Activated T-helper 17 cell treated with anti-CD3 and anti-CD28 coated beads, Interleukin-2, amount 50 U/mL, for 72 hours (primary cell): ENCODE data around the gene OIP5. TPM values are rescaled to one million over a fixed set of nuclear protein-coding genes. Genes with fewer than 3 reads are reported as not detected.

Experiments used
- ATAC-seq: fragments of 150-1000 bp; cut with Tn5 transposase; replicated peaks from 2 replicates; pipeline ENCODE4 v1.10.0; 2021; ENCODE audit warnings: mild to moderate bottlenecking, moderate library complexity
- H3K27ac Mint-ChIP-seq: one replicate; pipeline ENCODE4 v1.8.0; 2022; ENCODE audit warnings: mixed read lengths
- H3K27me3 Mint-ChIP-seq: one replicate; pipeline ENCODE4 v1.8.0; 2022; ENCODE audit warnings: mixed read lengths
- H3K36me3 Mint-ChIP-seq: one replicate; pipeline ENCODE4 v1.8.0; 2022; ENCODE audit warnings: low read depth, mild to moderate bottlenecking, mixed read lengths
- H3K4me1 Mint-ChIP-seq: one replicate; pipeline ENCODE4 v1.8.0; 2022; ENCODE audit warnings: mixed read lengths
- H3K4me3 Mint-ChIP-seq: one replicate; pipeline ENCODE4 v1.8.0; 2022; ENCODE audit warnings: mild to moderate bottlenecking, mixed read lengths
- H3K9me3 Mint-ChIP-seq: one replicate; pipeline ENCODE4 v1.8.0; 2022; ENCODE audit warnings: mixed read lengths
- total RNA-seq, 2 donors: library from RNA; stranded (reverse); gene quantifications; one replicate each; pipeline ENCODE4 v1.2.3, GENCODE V29; 2022

The OIP5 gene
- total RNA-seq = 10 to 100 TPM in 1 of 2 donors, 1 to 10 TPM in 1; 9.2 to 13.6 TPM

- Mint-ChIP-seq H3K4me3 (peak within 1 kb of the TSS; percentile 95), H3K36me3 (peaks cover 41% of the 10 kb centered on the region), H3K27me3 (no peaks in the 10 kb centered on the region), H3K4me1 (peaks cover 19% of the 10 kb centered on the region), H3K9me3 (no peaks in the 10 kb centered on the region), H3K27ac (peak within 1 kb of the TSS; percentile 93)
- ATAC-seq = peak; percentile 97
Observed at GRCh38 chr15:41332194-41333025, at the start of gene OIP5, which contains the start of gene NUSAP1. OIP5 (minus strand) TSS chr15:41332591; CDS start chr15:41332561, 30 bp downstream. NUSAP1 (plus strand) TSS chr15:41332881; CDS start chr15:41332958, 77 bp downstream.

DNA sequence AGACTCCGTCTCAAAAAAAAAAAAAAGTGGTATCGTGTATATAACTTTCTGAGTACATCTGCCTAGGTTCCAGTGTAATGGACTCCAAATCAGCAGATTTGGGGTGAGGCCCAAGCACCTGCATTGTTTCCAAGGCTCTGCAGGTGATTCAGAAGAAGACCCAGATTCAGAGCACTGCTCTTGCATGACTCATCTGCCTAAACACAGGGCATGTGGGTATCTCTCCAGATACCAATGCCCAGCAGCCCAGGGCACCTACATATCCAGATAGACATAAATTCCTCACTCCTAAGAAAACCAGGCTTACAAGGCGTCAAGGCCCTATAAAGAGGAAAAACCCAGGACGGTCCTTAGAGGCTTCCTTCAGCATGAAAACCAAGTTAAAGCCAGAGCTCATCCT, 45.6 kb upstream of the OIP5 start:
- no peaks in the 10 kb centered on the region for H3K9me3 Mint-ChIP-seq
- peaks cover 82% of the 10 kb centered on the region for H3K36me3 Mint-ChIP-seq
- H3K27ac Mint-ChIP-seq = no peak overlapping the region
- no peak overlapping the region for H3K4me3 Mint-ChIP-seq
- H3K27me3 Mint-ChIP-seq = no peaks in the 10 kb centered on the region
- peak; percentile 39 for ATAC-seq
- H3K4me1 Mint-ChIP-seq = no peaks in the 10 kb centered on the region

DNA sequence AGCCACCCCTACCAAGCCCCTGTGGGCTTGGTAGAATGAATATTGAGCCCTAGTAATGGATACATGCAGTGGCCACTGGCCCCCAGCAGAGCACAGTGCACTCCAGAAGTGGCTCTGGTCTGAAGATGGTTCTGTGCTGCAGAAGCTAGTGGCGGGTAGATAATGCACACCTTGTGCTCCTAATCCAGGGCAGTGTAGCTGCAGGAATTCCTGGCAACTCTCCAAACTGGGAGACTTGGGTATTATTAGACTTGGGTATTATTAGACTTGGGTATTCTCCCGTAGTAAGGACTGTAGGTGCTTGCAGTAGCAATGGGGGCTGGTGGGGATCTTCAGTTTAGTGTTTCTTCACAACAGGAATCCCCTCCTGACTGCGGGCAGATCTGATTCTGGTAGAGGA, 35.0 kb upstream of the OIP5 start:
- no peak for ATAC-seq
- no peak overlapping the region for H3K4me3 Mint-ChIP-seq
- H3K27me3 Mint-ChIP-seq = no peaks in the 10 kb centered on the region
- H3K4me1 Mint-ChIP-seq = no peaks in the 10 kb centered on the region
- no peaks in the 10 kb centered on the region for H3K9me3 Mint-ChIP-seq
- no peak overlapping the region for H3K27ac Mint-ChIP-seq
- peaks cover 91% of the 10 kb centered on the region for H3K36me3 Mint-ChIP-seq

DNA sequence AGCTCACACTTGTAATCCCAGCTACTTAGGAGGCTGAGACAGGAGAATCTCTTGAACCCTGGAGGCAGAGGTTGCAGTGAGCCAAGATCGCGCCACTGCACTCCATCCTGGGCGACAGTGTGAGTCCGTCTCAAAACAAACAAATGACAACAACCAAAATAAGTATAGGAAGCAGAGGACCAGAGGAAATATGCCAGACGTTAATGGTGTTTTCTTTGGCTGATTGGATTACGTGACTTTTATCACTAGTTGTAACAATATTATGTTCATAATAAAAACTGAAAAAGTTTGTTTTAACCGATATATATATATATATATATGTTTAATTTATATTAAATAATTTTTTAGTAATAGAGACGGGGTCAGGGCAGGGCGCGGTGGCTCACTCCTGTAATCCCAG, 22.0 kb upstream of the OIP5 start:
- H3K27me3 Mint-ChIP-seq = no peaks in the 10 kb centered on the region
- H3K9me3 Mint-ChIP-seq = no peaks in the 10 kb centered on the region
- ATAC-seq = no peak
- H3K4me3 Mint-ChIP-seq = no peak overlapping the region
- H3K36me3 Mint-ChIP-seq = peaks cover 79% of the 10 kb centered on the region
- no peak overlapping the region for H3K27ac Mint-ChIP-seq
- peaks cover 3% of the 10 kb centered on the region for H3K4me1 Mint-ChIP-seq

DNA sequence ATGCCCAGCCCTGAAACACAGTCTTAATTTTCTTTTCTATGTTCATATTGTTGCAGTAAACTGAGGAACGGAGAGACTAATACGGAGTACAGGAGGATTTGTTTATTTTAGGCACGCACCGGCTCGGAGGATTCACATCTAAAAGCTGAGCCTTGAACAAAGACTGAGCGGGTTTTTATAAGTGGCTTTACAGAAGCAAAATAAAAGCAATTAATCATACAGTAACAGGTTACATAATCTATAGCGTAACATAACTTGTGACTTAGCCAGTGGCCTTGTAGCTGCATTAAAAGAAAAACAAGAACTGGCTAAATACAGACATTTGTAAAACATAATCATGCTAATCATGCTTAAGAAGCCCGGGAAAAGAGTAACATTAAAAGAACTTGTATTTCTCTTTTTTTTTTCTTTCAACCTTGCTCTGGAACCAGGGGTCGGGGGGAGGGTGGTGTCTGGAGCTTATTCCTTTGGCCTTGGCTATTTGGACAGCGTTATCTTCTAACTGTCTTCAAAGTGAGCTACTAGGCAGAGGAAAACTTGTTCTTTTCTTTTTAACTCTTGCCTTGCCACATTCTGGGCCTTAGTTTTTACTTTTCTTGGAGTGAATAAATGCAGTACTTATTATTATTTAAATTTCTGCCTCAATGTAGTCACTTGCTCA, 17.8 kb upstream of the OIP5 start:
- no peak for ATAC-seq
- H3K27ac Mint-ChIP-seq = no peak overlapping the region
- peaks cover 78% of the 10 kb centered on the region for H3K36me3 Mint-ChIP-seq
- H3K4me3 Mint-ChIP-seq = no peak overlapping the region
- peaks cover 9% of the 10 kb centered on the region for H3K4me1 Mint-ChIP-seq
- no peaks in the 10 kb centered on the region for H3K27me3 Mint-ChIP-seq
- H3K9me3 Mint-ChIP-seq = no peaks in the 10 kb centered on the region

DNA sequence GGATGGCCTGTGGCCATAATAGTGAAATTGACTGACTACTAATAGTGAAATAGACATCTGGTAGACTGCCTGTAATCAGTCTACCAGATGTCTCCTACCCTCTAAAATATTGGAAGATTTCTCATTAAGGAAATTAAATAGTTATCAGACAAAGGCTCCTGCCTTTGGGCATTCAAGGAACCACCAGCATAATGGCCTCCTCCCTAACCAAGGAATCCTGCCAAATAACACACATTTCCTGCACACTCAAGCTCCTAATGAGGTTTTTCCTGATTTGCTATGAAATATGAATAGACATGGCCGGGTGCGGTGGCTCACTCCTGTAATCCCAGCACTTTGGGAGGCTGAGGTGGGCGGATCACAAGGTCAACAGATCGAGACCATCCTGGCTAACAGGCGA, 14.8 kb upstream of the OIP5 start:
- Mint-ChIP-seq H3K4me3 (no peak overlapping the region), H3K9me3 (no peaks in the 10 kb centered on the region), H3K4me1 (peaks cover 11% of the 10 kb centered on the region), H3K27me3 (no peaks in the 10 kb centered on the region), H3K27ac (no peak overlapping the region), H3K36me3 (peaks cover 88% of the 10 kb centered on the region)
- no peak for ATAC-seq

DNA sequence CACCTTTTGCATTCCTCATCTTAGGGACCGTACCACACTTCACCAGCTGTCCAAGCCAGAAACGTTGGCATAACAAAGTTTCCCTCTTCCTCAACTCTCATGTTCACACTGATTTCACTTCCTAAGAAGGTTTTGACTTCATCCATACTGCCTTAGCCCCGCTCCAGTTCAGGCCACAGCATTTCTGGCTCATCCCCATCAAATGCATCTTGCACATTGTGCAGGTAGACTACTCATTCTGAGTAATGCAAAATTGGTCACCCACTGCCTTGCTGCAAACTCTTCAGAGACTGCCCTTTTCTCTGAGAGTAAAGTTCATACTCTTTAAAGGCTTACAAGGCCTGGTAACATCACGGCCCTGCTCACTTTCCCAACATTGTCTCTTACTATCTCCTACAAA, 9.1 kb upstream of the OIP5 start:
- ATAC-seq = no peak
- H3K27me3 Mint-ChIP-seq = no peaks in the 10 kb centered on the region
- H3K36me3 Mint-ChIP-seq = peaks cover 97% of the 10 kb centered on the region
- H3K9me3 Mint-ChIP-seq = no peaks in the 10 kb centered on the region
- no peak overlapping the region for H3K4me3 Mint-ChIP-seq
- no peak overlapping the region for H3K27ac Mint-ChIP-seq
- H3K4me1 Mint-ChIP-seq = peaks cover 39% of the 10 kb centered on the region

- H3K4me3 Mint-ChIP-seq = no peak overlapping the region
- H3K27ac Mint-ChIP-seq = no peak overlapping the region
- ATAC-seq = no peak
- H3K36me3 Mint-ChIP-seq = peaks cover 86% of the 10 kb centered on the region
- peaks cover 36% of the 10 kb centered on the region for H3K4me1 Mint-ChIP-seq
- H3K9me3 Mint-ChIP-seq = no peaks in the 10 kb centered on the region
- no peaks in the 10 kb centered on the region for H3K27me3 Mint-ChIP-seq
Observed at GRCh38 chr15:41340189-41340695, 7.9 kb upstream of the OIP5 start.

DNA sequence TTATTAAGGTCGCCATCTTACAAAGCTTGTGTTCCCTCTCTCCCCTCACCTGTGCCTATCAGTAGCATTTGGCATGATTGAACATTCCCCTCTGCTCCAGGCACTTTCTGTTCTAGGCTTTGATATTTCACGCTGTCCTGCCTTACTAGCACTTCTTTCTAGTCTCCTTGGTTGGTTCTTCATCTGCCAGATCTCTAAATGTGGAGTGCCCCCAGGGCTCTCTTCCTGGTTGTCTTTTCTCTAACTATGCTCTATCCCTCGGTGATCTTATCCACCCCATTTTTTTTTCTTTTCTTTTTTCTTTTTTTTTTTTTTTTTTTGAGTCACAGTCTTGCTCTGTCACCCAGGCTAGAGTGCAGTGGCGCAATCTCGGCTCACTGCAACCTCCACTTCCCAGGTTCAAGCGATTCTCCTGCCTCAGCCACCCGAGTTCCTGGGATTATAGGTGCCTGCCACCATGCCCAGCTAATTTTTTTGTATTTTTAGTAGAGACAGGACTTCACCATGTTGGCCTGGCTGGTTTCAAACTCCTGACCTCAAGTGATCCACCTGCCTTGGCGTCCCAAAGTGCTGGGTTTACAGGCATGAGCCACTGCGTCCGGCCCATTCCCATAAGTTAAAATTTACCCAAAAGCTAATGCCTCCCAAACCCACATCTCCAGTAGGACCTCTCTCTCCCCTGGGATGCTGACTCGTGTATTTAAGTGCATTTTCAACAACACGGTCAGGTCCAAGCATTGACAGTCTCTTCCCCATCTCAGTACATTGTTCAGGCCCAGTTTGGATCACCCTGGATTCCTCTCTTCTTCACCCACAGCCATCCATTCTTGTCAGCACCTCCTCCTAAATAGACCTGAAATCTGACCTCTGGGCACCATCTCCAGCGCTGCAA, 5.5 kb upstream of the OIP5 start:
- H3K9me3 Mint-ChIP-seq = no peaks in the 10 kb centered on the region
- H3K27ac Mint-ChIP-seq = peak overlapping the region; percentile 15

DNA sequence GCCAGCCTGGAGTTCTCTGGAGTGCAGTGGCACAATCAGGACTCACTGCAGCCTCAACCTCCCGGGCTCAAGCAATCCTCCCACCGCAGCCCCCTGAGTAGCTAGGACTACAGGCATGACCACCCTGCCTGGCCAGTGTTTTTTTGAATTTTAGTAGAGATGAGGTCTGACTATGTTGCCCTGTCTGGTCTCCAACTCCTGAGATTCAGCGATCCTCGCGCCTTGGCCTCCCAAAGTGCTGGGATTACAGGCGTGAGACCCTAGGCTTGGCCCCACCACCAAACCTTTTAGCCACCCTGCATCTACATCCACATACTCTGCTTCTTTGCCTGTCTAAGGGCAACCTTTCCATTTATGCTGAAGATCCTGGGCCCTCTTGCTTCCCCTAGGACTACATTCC, 4.7 kb upstream of the OIP5 start:
- peak overlapping the region; percentile 22 for H3K4me3 Mint-ChIP-seq
- H3K27me3 Mint-ChIP-seq = no peaks in the 10 kb centered on the region
- H3K27ac Mint-ChIP-seq = peak overlapping the region; percentile 15
- ATAC-seq = no peak
- H3K4me1 Mint-ChIP-seq = peaks cover 37% of the 10 kb centered on the region
- H3K9me3 Mint-ChIP-seq = no peaks in the 10 kb centered on the region
- H3K36me3 Mint-ChIP-seq = peaks cover 85% of the 10 kb centered on the region

More for the DNA sequence above, 5.5 kb upstream of the OIP5 start:
- H3K27me3 Mint-ChIP-seq = no peaks in the 10 kb centered on the region
- H3K36me3 Mint-ChIP-seq = peaks cover 85% of the 10 kb centered on the region
- H3K4me3 Mint-ChIP-seq = peak overlapping the region; percentile 22
- no peak for ATAC-seq
- peaks cover 40% of the 10 kb centered on the region for H3K4me1 Mint-ChIP-seq

GRCh38 chr15:41336549-41336948, 4.2 kb upstream of the OIP5 start:
- ATAC-seq = no peak
- Mint-ChIP-seq H3K27me3 (no peaks in the 10 kb centered on the region), H3K36me3 (peaks cover 82% of the 10 kb centered on the region), H3K9me3 (no peaks in the 10 kb centered on the region), H3K4me1 (peaks cover 36% of the 10 kb centered on the region), H3K27ac (no peak overlapping the region), H3K4me3 (peak overlapping the region; percentile 53)

- ATAC-seq = no peak
Observed at GRCh38 chr15:41334293-41335120, 2.1 kb upstream of the OIP5 start.

DNA sequence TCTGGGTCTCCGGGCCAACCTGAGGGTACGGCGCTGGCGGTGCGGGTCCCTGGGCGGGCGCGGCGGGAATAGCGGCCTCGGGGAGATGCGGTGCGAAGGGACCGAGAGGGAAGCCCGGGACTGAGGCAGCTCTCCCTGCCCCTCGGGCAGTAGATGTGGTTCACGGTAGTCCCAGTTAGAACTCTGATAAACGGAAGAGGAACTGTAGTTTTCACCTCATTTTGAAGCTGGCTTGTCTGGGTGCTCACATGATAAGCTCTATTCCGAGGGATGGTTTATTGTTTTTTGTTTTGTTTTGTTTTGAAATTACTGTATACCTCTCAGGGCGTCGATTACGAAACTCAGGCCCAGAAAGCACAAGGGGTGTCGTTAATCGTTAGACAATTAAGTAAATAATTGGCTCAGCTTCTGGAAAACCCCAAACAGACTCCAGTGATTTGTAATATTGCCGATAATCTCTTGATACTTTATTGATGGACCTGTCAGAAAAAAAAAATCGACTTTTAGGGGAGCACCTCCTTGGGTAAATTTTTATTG, 703 bp upstream of the OIP5 start:
- H3K4me3 Mint-ChIP-seq = peak overlapping the region; percentile 95
- peaks cover 22% of the 10 kb centered on the region for H3K4me1 Mint-ChIP-seq
- peak; percentile 20 for ATAC-seq
- no peaks in the 10 kb centered on the region for H3K27me3 Mint-ChIP-seq
- H3K36me3 Mint-ChIP-seq = peaks cover 48% of the 10 kb centered on the region
- peak overlapping the region; percentile 93 for H3K27ac Mint-ChIP-seq
- no peaks in the 10 kb centered on the region for H3K9me3 Mint-ChIP-seq

More at GRCh38 chr15:41334293-41335120, 2.1 kb upstream of the OIP5 start:
- H3K9me3 Mint-ChIP-seq = no peaks in the 10 kb centered on the region
- H3K36me3 Mint-ChIP-seq = peaks cover 62% of the 10 kb centered on the region
- peak overlapping the region; percentile 95 for H3K4me3 Mint-ChIP-seq
- H3K4me1 Mint-ChIP-seq = peaks cover 26% of the 10 kb centered on the region
- H3K27me3 Mint-ChIP-seq = no peaks in the 10 kb centered on the region
- peak overlapping the region; percentile 42 for H3K27ac Mint-ChIP-seq
